HCT116 (cell line): ENCODE results near the gene FGF18.

Experiments
- EGR1 ChIP-seq: IDR thresholded peaks from 2 replicates; pipeline ENCODE4 v1.6.1; 2012; ENCODE audit warnings: low read depth
- ELF1 ChIP-seq: IDR thresholded peaks from 2 replicates; pipeline ENCODE4 v1.6.1; 2012; ENCODE audit warnings: low read depth, borderline replicate concordance
- POLR2A ChIP-seq: IDR thresholded peaks from 2 replicates; pipeline ENCODE4 v1.7.0; 2011; ENCODE audit warnings: borderline replicate concordance; ENCODE audit not compliant: insufficient read depth, insufficient read length; ENCODE audit errors: extremely low read depth
- POLR2AphosphoS5 ChIP-seq: IDR thresholded peaks from 2 replicates; pipeline ENCODE4 v1.6.1; 2011; ENCODE audit warnings: mild to moderate bottlenecking, low read depth, low read length, moderate library complexity
- TF ChIP-seq, protein P1 (sequence below): IDR thresholded peaks from 2 replicates; pipeline ENCODE4 v1.6.1; 2012; ENCODE audit warnings: low read depth
- TF ChIP-seq, protein P2 (sequence below), 3 experiments: fragments of 200-600 bp in 1 of 3; sonication (generic) in 1 of 3; IDR thresholded peaks in 2 of 3; conservative IDR thresholded peaks in 1 of 3; 2 replicates each; pipeline ENCODE4 v1.5.1; 2012 to 2017; ENCODE audit warnings: low read depth in 2 of 3, low read length in 2 of 3, antibody characterized with exemption in 1 of 3, borderline replicate concordance in 1 of 3, control low read depth in 1 of 3, mild to moderate bottlenecking in 1 of 3, mixed read lengths in 1 of 3, mixed run types in 1 of 3, moderate library complexity in 1 of 3; ENCODE audit not compliant: insufficient read depth in 1 of 3

DNA sequence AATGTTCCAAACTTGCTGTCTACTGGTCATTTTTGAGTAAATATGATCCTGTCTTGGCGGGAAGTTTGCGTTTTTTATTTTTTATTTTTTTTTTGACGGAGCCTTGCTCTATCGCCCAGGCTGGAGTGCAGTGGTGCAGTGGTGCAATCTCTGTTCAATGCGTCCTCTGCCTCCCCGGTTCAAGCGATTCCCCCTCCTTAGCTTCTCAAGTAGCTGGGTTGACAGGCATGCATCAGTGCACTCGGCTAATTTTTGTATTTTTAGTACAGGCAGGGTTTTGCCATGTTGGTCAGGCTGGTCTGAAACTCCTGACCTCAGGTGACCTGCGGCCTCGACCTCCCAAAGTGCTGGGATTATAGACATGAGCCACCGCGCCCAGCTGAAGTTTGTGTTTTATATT, 45.4 kb downstream of the FGF18 start:
- no peak for TF ChIP-seq POLR2AphosphoS5
- TF ChIP-seq, protein P1, sequence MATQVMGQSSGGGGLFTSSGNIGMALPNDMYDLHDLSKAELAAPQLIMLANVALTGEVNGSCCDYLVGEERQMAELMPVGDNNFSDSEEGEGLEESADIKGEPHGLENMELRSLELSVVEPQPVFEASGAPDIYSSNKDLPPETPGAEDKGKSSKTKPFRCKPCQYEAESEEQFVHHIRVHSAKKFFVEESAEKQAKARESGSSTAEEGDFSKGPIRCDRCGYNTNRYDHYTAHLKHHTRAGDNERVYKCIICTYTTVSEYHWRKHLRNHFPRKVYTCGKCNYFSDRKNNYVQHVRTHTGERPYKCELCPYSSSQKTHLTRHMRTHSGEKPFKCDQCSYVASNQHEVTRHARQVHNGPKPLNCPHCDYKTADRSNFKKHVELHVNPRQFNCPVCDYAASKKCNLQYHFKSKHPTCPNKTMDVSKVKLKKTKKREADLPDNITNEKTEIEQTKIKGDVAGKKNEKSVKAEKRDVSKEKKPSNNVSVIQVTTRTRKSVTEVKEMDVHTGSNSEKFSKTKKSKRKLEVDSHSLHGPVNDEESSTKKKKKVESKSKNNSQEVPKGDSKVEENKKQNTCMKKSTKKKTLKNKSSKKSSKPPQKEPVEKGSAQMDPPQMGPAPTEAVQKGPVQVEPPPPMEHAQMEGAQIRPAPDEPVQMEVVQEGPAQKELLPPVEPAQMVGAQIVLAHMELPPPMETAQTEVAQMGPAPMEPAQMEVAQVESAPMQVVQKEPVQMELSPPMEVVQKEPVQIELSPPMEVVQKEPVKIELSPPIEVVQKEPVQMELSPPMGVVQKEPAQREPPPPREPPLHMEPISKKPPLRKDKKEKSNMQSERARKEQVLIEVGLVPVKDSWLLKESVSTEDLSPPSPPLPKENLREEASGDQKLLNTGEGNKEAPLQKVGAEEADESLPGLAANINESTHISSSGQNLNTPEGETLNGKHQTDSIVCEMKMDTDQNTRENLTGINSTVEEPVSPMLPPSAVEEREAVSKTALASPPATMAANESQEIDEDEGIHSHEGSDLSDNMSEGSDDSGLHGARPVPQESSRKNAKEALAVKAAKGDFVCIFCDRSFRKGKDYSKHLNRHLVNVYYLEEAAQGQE: no peak
- TF ChIP-seq, protein P2, sequence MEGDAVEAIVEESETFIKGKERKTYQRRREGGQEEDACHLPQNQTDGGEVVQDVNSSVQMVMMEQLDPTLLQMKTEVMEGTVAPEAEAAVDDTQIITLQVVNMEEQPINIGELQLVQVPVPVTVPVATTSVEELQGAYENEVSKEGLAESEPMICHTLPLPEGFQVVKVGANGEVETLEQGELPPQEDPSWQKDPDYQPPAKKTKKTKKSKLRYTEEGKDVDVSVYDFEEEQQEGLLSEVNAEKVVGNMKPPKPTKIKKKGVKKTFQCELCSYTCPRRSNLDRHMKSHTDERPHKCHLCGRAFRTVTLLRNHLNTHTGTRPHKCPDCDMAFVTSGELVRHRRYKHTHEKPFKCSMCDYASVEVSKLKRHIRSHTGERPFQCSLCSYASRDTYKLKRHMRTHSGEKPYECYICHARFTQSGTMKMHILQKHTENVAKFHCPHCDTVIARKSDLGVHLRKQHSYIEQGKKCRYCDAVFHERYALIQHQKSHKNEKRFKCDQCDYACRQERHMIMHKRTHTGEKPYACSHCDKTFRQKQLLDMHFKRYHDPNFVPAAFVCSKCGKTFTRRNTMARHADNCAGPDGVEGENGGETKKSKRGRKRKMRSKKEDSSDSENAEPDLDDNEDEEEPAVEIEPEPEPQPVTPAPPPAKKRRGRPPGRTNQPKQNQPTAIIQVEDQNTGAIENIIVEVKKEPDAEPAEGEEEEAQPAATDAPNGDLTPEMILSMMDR (IDR thresholded peaks at IDR 0.05 in 2 of 3, conservative IDR thresholded peaks at IDR 0.05 in 1 of 3; ENCODE audit: borderline replicate concordance in 1 of 3, insufficient read depth in 1 of 3, low read depth in 2 of 3, low read length in 2 of 3): no peak
- no peak for TF ChIP-seq ELF1
- TF ChIP-seq EGR1: no peak
- no peak for TF ChIP-seq POLR2A
